HG03432 (cell line): ENCODE data around the gene CAMK2G.

ENCODE experiments used
- ATAC-seq: cut with Tn5 transposase; IDR thresholded peaks from one replicate; pipeline ENCODE4 v1.9.1; 2021; ENCODE audit warnings: mild to moderate bottlenecking, moderate library complexity; ENCODE audit not compliant: unreplicated experiment

CAMK2G gene

DNA sequence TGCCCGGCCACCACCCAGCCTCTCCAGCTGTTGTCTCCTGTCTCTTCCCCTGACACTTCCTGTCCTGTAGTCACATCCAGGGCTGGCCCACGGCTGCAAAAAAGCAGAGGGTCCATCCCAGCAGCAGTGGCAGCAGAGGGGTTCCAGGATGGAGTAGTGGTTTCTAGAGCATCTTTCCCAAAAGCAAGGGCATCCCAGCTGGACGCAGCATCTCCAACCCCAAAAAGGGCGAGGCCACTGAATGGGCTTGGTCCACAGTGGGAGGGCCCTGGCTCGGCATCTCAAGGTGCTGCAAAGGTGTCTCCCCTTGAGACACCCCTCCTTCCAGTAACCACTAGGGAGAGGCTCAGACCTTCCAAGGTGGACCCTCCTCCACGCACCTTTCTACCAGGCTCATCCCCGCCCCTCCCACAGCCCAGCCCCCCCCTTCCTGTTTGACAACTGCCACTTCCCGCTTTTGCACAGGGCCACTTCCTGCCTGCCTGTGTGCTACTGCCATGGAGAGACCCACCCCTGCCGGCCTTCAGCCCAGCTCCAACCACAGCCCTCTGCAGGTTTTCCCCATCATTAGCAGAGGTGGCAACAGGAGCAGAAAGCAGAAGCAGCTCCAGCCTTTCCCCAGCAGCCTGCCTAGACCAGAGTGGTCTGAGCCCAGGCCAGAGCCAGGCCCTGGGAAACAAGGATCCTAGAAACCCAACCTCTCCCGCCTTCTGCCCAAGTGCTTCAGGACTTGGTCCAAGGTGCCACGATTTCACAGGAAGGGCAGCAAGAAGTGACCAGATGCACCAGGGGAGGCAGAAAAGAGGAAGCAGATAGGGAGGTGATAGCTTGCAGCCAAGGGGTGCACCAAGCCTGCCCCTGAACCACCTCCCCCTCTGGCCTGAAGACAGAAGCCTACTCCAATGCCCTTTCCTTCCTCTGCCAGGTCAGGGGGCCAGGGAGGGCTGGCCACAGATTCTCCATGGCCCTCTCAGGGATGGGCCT lies 8.6 kb downstream of the CAMK2G start:
- ATAC-seq = peak; percentile 89

DNA sequence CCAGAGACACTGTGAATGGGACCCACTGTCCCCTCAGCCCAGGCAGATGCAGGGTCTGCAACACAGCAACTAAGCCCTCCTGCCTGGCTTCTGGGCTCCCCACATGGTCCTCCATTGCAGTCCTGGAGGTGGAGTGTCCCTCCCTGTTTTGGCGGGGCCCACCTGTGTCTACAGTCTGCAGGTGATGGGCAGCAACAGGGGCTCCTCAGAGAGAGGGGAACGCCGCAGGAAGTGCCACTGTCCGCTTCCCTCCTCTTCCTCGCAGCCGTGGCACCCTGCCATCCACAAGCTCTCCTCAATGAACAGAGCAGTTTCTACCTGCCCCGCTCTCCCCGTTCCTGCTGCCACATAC lies 9.3 kb downstream of the CAMK2G start:
- ATAC-seq = no peak

DNA sequence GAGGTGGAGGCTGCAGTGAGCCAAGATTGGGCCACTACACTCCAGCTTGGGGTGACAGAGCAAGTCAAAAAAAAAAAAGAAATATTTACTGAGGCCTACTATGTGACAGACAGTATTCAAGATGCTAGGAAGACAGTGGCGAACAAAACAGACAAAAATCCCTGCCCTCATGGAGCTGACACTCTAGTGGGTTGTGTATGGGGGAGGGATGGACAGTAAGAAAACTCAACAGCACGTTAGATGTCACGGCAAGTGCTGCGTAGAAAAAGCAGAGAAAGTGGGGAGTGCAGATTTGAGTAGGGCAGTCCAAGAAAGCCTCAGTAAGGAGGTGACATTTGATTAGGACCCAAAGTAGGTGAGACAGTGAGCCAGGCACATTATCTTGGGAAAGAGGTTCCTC lies 10.1 kb downstream of the CAMK2G start:
- ATAC-seq = no peak

DNA sequence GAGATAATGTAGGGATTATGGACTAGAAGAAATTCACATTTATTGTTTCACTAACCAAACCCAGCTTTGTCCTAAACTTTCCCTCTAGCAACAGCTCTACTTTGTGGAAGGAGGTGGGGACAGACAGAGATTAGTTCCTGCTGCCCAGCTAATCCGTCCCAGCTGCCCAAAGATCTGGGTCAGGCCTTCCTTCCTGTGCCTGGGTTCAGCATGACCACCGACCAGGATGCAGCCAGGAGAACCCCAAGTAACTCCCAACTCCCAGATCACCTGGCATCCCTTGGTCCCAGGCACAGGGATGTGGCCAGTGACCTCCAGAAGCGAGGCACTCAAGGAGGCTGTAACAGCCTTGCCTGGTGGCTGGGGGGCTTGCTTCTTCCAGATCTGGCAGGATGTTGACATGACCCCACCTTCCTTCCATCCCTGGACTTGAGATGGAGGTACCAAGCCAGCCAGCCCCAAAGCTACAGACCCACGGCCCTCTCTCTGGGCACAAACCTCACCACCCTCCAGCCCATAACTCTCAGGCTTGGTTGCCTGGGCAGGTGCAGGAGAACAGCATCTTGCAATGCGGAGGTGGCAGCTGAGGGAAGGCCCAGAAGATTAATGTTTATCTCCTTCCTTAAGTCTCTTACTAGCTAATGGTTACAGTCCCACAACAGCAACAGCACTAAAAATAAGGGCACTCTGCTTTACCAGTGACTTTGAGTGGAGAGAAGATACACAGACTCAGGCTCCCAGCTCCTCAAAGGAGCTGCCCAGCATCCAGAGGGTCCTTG lies 11.1 kb downstream of the CAMK2G start:
- ATAC-seq = no peak

DNA sequence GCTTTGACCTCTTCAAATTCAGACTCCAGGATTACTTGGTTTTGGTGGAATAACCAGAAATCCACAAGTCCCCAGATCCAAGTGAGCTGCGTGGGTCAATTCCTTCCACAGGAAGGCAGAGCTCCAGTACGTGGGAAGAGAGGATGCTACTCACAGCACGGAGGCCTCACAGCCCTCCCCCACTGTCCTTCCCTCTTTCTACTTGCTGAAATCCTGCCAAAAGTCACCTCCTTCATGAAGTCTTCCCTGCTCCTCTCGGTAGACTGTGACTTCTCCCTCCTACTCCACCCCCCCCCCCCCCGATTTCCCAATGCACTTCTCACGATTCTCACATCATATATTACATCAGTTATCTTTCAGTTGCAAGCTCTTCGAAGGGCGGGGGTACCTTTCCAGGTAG lies 12.3 kb downstream of the CAMK2G start:
- no peak for ATAC-seq

DNA sequence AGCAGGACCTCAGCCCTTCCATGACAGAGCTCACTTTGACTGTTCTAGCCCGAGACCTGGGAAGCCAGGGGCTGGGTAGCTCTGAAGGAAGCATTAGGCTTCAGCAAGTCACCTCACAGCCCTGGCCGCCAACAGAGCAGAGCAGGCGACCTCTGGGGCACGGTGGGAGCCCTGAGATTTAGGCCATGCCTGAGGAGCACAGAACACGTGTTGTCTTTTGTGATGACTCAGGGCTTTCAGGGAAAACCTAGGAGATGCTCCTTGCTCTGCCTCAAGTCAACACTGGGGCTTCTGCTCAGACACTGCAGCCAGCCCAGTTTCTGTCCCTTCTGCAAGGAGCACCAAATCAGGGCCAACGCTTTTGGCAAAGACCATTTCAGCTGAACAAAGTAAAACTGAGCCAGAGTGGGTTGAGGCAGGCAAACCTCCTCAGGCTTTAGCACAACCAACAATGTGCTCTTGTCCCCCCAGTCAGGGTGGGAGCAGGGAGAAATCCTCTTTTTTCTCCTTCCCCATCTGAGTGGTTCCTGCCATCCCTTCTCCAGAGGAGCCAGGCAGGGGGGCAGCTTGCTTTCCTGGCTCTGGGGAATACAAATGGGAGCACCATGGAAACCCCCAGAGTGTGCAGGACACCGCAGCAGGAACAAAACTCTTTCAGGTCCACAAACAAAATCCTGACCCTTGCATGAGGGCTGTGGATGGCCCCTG lies 14.4 kb downstream of the CAMK2G start:
- ATAC-seq = no peak

DNA sequence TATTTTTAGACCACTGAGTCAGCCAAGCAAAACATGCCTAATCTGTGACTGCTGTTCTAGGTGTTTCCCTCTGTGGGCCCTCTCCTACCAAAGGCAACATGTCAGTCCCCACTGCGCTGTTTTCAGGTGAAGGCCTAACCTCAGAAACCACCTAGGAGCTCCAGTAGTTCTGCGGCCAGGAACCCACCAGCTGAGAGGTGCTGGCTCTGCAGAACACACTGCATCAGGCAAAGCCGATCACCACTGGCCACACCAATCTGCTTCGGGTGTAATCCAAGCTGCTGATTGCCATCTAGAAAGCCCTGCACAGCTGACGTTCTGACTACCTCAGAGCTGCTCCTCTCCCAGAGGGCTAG lies 14.9 kb downstream of the CAMK2G start:
- ATAC-seq = no peak

DNA sequence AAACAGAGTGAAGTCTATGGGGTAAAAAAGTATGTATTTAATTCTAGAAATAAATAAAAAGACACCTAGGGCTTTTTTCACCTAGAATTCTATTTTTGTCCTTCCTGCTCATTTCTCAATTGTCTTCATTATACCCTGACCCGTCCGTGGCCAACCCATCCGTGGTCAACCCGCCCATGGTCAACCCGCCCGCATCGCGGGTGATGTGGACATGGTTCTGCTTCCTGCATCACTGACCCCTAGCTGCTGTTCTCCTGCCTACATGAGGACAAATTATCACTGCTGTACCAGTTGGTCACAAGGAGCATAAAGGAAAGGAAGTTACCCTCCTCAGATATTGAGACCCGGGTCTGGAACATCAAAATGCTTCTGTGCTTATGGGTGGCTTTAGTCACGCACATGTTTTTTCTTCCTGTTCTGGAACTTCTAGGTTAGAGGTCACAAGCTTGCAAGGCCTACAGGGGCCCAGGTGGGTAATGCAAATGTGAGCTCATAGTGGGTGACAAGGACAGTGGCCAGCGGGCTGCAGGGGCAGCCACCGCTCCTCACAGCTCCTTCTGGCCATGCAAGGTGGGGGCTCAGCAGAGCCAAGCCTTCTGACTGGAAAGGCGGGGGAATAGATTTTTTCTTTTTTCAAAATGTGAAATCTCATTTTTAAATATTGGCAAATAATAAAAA lies 15.5 kb downstream of the CAMK2G start:
- ATAC-seq = no peak

DNA sequence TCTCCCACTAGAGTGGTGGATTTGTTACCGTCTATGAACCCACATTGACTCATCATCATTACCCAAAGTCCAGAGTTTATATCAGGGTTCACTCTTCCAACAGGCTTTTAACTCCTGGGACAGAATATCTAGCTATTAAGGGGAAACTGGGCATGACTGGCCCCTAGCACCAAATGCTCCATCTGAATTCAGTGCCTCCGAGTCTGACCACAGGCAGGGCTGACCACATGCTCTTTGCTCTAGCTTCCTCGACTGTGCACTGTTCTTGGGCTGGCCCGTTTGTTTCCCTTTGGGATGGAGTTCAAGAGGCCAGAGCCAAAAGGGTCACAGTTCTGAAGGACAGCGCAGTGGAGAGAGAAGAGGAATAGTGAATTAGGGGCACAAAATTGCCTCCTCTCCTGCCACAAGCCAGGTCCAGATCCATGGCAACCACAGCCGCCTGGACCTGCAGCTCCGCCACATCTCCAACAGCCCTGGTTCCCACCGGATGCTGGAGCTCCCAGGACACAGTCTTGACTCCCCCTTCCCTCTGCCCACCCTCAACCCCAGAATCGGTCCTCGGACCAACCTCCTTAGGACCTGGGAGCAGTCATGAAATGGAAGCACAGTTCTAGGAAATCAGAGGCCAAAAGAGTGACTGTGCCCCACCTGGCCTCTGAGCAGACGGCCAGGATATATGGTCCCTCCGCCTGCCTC lies 16.2 kb downstream of the CAMK2G start:
- ATAC-seq = no peak

DNA sequence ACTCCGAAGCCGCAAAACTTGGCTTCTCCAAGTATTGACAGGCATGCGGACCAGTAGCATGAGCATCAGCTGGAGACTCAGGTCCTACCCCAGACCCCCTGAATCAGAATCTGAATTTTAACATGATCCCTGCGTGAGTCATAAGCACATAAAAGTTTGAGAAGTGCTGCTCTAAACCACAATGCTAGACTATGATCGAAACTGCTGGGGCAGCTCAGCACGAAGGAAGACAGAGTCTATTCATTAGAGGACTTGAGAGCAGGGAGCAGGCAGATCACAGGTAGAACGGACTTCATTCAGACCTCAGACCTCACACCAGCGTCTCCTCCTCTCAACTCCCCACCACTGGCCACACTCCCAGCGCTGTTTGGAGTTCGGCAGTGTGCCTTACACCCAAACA lies 16.9 kb downstream of the CAMK2G start:
- ATAC-seq = no peak

DNA sequence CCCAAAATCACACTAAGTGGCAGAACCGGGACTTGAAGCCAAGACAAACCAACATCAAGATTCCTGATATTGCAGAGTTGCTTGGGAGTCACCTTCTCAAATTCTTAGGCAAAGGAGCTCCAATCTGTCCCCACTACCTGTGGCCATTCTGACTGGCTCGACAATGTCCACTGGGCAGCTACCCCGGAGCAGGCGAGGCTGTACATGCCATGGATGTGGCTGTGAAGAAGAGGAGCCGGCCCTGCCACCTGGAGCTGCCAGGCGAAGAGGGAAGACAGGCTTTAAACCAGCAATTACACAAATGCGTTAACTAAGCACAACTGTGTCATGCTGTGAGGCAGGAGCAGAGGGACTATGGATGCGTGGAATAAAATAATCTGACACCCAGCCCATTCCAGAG lies 18.1 kb downstream of the CAMK2G start:
- ATAC-seq = no peak

DNA sequence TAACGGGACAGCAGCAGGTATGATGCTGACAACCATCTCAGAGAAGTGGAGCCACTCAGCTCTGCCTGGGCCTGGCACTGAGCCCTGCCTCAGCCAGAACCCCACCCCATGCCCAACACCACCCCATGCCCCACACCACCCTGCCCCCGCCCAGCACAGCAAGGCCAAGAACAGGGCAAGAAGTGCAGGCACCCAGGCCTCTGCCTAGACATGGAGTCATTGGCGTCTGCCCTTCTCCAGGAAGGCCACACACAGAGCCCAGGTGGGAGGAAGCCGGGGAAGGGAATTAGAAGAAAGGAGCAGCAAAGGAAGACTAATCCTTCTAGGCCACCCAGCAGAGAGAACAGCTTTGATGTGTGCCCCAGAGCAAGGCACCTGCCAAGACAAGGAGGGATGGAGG lies 18.9 kb downstream of the CAMK2G start:
- no peak for ATAC-seq

DNA sequence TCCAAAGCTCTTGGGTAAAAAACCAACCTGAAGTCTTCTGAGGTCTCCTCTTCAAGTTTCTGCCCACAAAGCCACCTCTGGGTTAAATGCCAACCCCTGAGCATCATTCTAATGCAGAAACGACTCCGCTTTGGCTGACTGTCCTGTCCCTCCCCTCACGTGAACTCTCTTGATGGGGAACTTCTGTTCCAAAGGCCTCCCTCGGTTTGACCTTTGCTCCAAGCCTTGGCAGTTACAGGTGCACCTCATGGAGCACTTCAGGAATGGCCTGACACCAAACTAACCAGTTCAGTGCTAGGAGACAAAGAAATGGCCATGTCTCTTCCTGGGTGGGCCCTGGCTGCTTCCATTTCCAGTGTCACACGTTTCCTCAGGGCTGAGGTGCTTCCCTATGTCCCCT lies 20.0 kb downstream of the CAMK2G start:
- ATAC-seq = no peak

DNA sequence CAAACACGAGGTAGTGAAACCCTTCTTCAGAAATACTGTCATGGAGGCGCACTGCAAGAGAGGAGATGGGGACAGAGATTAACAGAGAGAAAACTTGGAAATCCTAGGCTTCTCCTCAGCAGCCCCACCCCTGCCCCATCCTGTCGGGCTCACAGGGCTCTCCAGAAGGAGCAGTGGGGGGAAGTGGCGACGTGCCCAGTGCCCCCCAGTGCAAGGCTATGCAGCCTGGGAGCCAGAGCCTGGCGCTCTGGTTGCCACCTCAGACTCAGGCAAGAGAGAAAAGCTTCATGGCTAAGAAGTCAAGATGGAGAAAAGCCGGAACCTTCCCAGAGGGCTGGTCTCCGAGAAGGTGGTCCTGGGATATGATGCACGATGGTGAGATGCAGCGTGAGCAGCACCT lies 21.2 kb downstream of the CAMK2G start:
- ATAC-seq = no peak

DNA sequence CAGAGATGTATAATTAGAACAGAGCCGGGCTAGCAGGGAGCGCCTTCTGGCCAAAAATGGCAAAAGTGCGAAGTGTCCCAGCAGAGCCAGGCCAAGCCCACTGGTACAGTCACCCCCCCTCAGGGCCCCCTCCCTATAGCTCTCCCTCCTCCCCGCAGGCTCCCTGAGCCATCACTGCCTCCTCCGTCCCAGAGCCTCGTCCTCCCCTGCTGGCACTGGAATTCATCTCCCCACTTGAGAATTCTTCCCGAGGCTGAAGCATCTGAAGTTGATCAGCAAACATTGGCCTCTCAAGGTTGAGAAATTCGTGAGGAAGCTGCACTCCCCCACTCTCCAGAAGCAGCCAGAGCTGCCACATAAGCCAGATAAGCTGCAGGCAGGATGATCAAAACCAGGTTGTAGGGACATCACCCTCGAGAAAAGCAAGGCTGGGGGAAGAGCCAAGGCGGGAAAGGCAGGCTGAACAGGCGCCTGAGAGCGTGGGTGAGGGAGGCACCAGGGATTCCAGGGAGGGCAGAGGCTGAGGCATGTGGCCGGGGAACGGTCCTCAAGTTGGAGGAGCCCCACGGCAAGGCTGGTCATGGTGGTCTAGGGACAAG lies 23.4 kb downstream of the CAMK2G start:
- ATAC-seq = no peak

DNA sequence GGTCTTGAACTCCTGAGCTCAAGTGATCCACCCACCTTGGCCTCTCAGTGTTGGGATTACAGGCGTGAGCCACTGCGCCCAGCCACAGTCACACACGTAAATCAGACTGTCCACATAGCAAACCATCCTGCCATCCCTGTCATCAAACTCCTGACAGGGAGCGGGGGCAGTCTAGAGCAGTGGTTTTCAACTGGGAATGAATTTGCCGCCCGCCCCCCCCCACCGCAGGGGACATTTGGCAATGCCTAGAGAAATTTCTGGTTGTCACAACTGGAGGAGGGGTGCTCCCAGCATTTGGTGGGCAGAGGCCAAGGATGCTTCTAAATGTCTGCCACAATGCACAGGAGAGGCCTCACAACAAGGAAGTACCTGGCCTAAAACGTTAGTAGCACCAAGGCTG lies 24.1 kb downstream of the CAMK2G start:
- ATAC-seq = no peak

DNA sequence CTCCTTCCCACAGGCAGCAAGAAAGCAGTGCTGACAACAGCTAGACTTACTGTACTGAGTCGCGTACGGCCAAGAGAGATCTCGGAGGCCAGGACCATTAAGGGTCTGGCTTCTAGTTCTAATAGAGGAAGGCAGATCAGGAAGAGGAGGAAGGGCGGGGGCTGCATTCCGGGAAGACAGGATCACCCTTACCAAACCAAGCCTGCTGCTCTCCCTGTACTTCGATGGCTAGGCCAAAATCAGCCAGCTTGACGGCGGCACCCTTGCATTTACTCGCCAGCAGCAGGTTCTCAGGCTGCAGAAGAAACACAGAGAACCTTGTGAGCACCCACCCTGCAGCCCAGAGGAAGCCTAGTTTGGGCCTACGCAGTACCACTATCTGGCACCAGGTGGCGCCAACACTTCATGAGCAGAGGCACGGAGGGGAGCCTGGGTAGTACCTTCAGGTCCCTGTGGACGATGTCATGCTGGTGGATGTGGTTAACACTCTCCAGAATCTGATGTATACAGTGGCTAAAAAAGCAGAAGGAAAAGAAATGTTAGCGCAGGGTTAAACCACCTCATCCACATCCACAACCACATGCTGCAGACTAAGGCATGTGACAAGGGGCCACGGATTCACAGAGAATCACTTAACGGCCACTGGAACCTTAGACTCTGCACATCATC lies 25.4 kb downstream of the CAMK2G start:
- ATAC-seq = peak; percentile 96

DNA sequence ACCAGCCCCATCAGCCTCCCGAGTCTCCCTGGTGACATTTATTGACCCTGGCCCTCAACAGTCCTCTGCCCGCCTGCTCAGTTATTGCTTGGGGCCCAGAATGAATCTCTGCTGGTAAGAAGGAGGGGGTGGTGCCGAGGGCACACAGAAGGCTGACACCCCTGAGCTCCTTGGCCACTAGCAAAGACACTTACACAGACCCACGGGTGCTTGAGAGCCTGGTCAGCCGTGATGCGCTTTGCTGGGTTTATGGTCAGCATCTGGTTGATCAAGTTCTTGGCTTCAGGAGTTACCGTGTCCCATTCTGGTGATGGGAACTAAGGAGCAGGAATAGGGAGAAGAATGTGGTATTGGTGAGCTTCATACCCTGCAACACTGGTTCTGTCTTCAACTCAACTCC lies 27.3 kb downstream of the CAMK2G start:
- ATAC-seq = no peak

DNA sequence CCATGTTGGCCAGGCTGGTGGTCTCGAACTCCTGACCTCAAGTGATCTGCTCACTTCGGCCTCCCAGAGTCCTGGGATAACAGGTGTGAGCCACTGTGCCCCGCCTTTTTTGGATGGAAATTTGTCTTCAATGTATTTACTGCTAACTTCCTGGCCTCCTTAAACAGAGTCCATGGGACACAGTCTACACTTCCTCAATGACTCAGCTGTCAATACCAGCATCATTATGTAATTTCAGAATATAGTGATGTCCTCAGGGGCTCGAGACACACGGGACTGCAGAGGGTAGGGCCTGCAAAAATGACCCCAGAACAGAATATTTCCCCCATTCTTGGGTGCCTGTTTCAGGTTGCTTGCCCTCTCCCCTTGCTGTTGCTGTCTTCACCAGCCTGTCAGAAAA lies 31.1 kb downstream of the CAMK2G start:
- no peak for ATAC-seq

DNA sequence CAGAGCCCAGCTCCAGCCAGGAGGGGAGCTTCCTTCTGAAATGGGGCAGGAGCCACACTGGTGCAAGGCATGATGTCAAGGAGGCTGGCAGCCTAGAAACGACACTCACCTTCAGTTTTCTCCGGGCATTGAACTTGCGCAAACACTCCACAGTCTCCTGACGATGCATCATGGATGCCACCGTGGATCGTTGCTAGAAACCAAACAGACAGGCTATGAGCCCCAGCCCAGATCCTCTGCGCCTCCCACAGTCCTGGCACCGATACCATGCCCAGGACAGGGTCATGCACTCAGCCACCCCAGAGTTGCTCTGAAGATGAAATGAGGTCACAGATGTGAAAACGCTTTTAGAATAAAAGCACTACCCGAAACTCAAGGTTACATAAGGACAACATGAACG lies 32.0 kb downstream of the CAMK2G start:
- no peak for ATAC-seq
